HG02678 (cell line): ENCODE measurements around the gene ALDOC.
"Not testable (repeated sequence)": the region's sequence is repeated elsewhere in the genome, so short reads cannot be mapped to it uniquely, and the experiment has no call there.

Source experiments
- ATAC-seq: cut with Tn5 transposase; IDR thresholded peaks from one replicate; pipeline ENCODE4 v1.9.1; 2021; ENCODE audit warnings: mild to moderate bottlenecking, moderate library complexity; ENCODE audit not compliant: unreplicated experiment

ALDOC gene

GRCh38 chr17:28576758-28577465 lies at the start of gene ALDOC:
TSS of gene ALDOC (minus strand) at chr17:28576895. CDS start at chr17:28575532, 1,363 bp downstream.
- ATAC-seq: peak; percentile 88

- ATAC-seq: no peak
These were observed 47.5 kb upstream of the ALDOC start for GRCh38 chr17:28624148-28624547.

DNA sequence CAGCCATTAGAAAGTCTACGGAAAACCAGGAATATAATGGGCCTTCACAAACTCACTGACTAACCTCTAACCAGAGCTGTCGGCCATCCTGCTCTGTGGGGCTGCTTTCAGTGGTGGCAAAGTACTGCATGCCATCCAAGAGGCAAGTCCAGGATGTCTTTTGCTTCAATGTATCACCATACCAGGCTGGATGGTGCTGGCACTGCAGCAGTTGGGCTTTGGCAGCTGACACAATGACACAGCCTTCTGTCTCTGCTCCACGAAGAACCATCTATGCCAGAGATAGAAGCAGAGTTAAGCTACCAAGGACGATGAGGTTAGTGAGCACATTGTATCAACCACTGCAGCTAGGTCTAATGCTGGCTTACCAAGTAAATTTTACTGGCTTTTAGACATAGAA lies 47.0 kb upstream of the ALDOC start:
- no peak for ATAC-seq

DNA sequence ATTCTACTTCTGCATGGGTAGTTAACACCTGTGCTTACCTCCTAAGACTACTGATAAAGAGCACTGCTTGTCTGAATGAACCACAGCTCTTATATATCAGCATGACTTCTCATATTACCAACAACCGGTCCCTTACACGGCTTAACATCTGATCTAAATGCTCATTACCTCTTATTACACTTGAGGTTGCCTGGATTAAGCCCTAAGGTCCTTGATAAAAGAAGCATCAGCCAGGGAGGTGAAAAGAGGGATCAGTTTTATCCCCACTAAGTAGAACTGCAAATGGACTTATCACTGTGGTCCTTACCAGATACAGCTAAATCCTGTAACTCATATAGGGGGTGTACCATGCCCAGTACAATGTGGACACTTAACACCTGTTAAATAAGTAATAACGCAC lies 45.5 kb upstream of the ALDOC start:
- no peak for ATAC-seq

- ATAC-seq: no peak
These were observed 43.3 kb upstream of the ALDOC start for GRCh38 chr17:28620010-28620409.

- no peak for ATAC-seq
These were observed 41.8 kb upstream of the ALDOC start for GRCh38 chr17:28618464-28618863.

DNA sequence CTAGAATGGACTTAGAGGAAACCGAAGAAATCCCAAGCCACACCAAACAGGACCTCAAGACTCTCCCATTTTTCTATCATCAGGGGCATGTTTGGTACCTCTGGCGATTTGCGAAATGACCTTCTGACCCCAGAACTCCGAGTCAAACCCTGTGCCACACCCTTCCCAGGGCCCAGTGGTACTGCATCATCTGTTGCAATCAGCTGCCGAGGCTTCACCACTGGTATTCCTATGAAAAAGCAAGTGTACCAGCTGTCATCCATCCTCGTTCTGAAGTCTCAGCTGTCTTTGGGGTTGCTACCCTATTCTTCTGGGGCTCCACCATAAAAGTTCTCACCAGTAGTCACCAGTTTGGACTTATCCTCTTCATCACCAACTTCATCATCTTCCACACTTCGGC lies 39.6 kb upstream of the ALDOC start:
- no peak for ATAC-seq

GRCh38 chr17:28615260-28615940 lies 38.7 kb upstream of the ALDOC start:
- no peak for ATAC-seq

DNA sequence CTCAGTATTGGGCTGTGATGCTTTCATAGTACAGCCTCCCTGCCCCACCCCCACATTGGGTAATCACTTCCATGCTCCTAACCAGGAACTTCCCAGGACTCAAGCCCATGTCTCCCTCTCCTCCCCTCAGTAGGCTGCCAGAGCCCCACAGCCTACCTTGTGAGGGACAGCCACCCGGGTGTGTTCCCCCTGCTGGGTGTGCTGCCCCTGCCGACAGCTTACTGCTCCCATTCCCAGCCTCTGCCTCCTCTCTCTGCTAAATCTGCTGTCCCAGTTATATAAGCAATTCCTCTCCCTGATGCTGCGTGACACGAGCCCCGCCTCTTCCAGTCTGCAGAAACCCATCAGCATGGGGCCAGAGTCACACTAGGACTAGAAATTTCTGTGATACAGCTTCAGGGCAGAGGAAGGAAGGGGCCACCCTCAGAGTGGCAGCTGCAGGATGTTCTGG lies 37.3 kb upstream of the ALDOC start, which contains the start of gene RSKR:
Gene RSKR (minus strand): TSS at position 255 of the 451 bp plus-strand sequence. CDS start 24 bp downstream, at position 231.
- ATAC-seq: no peak

GRCh38 chr17:28612936-28613872 lies 36.5 kb upstream of the ALDOC start:
- no peak for ATAC-seq

DNA sequence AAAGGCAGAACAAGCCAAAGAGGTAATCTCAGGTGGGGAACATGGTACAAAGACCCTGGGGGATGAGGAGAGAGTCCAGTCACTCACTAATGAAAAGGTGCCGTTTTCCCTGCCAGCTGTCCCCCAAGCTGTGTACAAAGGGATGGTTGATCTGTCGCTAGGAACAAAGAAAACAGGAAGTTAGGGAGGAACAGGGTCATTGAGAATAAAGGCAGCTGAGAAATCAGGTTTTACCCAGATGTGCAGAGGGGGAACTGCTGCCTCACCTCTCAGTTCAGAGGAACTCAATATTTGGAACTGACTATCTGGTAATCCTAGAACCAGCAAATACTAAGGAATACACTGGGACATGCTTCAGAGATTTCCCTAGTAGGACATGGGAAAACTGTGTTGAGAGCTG lies 35.8 kb upstream of the ALDOC start:
- ATAC-seq: no peak

DNA sequence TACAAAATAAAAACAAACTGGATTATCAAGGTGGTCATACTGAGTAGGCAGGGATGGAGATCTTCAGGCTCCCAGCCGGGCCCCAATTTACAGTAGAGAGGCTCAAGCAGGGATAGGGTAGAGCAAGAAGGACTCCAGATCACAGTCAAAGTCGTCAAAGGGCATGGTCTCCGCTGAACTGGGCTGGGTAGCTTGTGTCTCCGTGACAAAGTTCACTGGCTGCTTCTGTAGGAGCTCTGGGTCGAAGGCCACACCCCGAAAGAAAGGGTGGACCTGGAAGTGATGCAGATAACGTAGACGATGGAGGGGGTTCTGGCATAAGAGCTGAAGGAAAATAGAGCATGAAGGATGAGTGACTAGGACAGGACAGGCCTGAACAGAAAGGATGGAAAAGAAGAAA lies 33.7 kb upstream of the ALDOC start:
- no peak for ATAC-seq

DNA sequence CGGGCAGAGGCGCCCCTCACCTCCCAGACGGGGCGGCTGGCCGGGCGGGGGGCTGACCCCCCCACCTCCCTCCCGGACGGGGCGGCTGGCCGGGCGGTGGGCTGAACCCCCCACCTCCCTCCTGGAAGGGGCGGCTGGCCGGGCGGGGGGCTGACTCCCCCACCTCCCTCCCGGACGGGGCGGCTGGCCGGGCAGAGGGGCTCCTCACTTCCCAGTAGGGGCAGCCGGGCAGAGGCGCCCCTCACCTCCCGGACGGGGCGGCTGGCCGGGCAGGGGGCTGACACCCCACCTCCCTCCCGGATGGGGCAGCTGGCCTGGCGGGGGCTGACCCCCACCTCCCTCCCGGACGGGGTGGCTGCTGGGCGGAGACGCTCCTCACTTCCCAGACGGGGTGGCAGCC lies 27.3 kb upstream of the ALDOC start:
- not testable (repeated sequence) for ATAC-seq

DNA sequence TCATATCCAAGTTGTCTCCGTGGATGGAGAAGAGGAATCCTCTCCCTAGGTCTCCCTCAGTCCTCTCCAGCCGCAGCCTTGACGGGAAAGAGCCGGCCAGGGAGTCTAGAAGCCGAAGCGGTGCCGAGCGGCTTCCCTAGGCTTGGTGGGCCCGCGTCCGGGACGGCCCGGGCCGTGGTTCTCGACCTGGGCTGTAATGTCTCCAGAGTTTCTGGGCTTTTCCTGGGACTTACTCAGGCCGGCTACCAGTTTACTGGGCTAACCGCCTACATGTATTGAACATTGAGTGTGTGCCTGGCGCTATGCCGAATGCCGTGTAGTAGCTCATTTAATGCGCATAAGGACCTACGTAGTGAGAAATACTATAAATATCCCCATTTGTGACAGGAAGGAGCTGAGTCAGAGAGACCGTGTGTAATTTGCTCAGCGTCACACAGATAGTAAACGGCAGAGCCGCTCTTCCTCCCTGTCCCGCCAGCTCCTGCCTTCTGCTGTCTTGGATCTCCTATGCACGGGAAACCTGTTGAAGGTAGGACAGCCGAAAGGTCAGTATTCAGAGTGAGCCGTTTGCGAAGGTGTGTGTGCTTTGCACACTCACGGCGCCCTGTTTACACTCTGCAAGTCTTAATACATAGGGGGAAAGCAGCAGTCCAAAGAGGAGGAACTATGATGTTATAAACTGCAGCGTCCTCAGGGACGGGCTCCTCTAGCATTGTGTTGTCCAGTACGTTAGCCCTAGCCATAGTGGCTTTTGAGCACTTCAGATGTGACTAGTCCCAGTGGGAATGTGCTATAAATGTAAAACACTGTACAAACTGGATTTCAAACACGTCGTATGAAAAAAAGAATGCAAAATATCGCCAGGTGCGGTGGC lies 22.9 kb upstream of the ALDOC start:
- ATAC-seq: peak; percentile 33

DNA sequence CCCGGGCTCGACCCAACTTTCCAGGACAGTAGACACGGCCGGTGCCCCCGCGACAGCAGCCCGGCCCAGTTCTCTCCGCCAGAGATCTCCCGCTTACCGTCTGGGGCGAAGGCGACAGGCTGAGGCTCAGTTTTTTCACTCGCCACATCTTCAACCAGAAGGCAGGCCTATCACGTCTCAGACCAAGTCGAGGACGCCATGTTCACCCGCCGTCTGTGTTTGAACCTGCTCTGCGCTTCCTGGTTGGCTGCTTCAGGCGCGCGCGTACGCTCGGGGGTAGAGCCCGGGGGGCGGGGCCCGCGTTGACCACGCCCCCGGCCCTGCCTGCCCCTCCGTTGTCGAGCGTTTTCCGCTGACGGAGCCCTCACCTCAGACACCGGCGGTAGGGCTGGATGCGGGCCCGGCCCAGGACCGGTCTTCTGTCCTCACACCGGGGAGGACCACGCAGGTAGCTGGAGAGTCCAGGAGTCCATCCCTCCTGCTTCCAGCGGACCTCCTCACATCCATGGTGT lies 22.2 kb upstream of the ALDOC start, which contains the start of gene SPAG5:
Gene SPAG5 (minus strand): TSS at position 227 of the 512 bp plus-strand sequence. CDS start 79 bp downstream, at position 148.
- peak; percentile 86 for ATAC-seq

DNA sequence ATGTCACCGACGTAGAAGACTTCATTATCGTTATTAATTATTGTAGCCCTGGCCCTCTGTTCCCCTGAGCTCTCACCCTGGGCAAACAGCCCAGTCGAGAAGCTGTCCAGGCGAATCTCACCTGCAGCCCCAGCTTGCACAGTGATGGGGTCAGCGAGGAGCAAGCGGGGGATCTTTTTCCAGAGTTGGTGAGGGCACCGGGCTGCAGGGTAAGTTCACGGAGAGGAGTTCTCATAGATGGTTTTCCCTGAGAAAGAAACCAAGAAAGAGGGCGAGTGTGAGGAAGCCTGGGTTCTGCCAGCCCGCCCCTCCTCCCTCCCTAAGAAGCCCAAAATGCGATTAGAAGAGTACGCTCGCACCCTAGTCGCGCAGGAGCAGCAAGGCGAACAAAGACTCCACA lies 21.7 kb upstream of the ALDOC start:
- ATAC-seq: no peak

DNA sequence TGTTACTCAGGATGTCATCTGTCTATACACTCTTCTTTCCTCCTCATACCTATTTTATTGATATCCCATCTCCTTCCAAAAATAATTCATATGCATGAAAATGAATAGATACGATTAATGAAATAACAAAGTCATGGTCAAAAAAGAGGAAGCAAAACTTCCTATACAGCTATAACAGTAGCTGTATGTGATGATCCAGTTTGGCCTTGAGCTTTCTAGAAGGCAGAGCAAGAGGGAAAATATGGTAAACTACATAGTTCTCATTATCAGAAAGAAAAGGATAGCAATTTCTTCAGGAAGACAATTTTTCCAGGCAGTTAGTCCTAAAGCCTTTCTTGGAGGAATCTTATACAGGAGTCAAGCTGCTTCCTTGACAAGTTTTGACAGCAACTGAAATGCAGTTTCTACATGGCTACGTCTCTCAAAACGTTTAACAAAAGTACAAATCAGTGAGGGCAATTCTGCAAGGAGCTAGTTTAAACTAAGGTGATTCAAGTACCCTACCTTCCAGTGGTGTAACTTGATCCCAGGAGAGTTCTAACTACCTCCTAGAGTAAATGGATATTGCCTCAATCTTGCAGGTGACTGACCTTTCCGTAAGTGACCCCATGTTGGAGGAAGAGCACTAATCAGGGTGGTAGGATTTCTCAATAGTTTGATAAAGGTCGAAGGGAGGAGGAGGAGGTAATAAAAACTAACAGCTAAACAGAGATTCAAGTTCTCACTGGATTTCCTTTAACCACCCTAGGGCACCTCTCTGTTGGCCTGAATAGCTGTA lies 21.1 kb upstream of the ALDOC start:
- no peak for ATAC-seq

DNA sequence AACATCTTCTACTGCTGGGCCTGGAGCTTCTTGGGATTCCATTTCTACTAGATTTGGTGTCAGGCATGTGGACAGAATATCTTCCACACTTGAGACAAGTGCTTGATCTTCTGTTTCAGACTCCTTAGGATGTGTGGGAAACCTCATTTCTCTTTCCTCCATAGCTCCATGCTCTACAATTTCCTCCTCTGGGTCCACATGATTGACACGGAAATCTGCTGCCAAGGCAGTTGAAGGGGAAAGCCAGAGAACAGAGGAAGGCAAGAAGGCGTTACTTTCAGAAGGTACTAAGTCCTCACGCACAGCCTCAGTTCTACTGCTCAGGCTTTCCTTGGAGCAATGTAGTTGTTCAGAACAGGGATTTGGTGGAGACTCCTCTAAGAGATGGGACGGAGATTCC lies 15.6 kb upstream of the ALDOC start:
- no peak for ATAC-seq

GRCh38 chr17:28585851-28586250 lies 9.2 kb upstream of the ALDOC start:
- ATAC-seq: no peak
